IMR-90 (cell line): ENCODE measurements around the gene BCL2L12. TPM values are rescaled to one million over a fixed set of nuclear protein-coding genes. Genes with fewer than 3 reads are reported as not detected.

Experiments
- ATAC-seq: fragments of 200-7000 bp; cut with Tn5 transposase; 2 replicates; pipeline ENCODE4 v1.9.1; 2020; ENCODE audit warnings: low read depth, mild to moderate bottlenecking, moderate library complexity
- BruUV-seq: library from RNA; stranded (reverse); fragments of 400-500 nt; replicated peaks from 2 replicates; lab custom pipeline; 2021; lab: Mats Ljungman, UMichigan
- CTCF ChIA-PET: fragments of 300-600 bp; formaldehyde crosslinking; extraction: SDS; loops from one replicate; lab custom pipeline; 2021; ENCODE audit warnings: antibody characterized with exemption; lab: Yijun Ruan, JAX
- POLR2A ChIA-PET: fragments of 300-600 bp; sonication (Branson Sonifier 250); formaldehyde crosslinking; loops from one replicate; lab custom pipeline; 2022; ENCODE audit warnings: antibody characterized with exemption; ENCODE audit not compliant: unreplicated experiment; lab: Charles Lee
- DNase-seq: peaks from one replicate; pipeline ENCODE4 v3.0.0; 2013
- H2AFZ ChIP-seq: replicated peaks from 2 replicates; pipeline ENCODE3; 2013; ENCODE audit warnings: low read length, mild to moderate bottlenecking; ENCODE audit not compliant: poor library complexity
- H2AK5ac ChIP-seq: 2 replicates; pipeline ENCODE4 v1.6.1; 2013; ENCODE audit warnings: low read depth, low read length, inconsistent platforms
- H2AK9ac ChIP-seq: replicated peaks from 2 replicates; pipeline ENCODE3; 2013; ENCODE audit warnings: mild to moderate bottlenecking, low read depth, low read length, moderate library complexity; ENCODE audit not compliant: poor library complexity
- H2BK120ac ChIP-seq: 2 replicates; pipeline ENCODE4 v1.6.1; 2013; ENCODE audit warnings: low read depth, low read length, inconsistent platforms
- H2BK15ac ChIP-seq: 3 replicates; pipeline ENCODE4 v1.6.1; 2013; ENCODE audit warnings: low read depth, low read length, inconsistent platforms
- H2BK20ac ChIP-seq: 2 replicates; pipeline ENCODE4 v1.6.1; 2013; ENCODE audit warnings: low read depth, mild to moderate bottlenecking, inconsistent platforms, low read length, moderate library complexity
- H2BK5ac ChIP-seq: 2 replicates; pipeline ENCODE4 v1.6.1; 2013; ENCODE audit warnings: mild to moderate bottlenecking, low read depth, low read length, inconsistent platforms; ENCODE audit not compliant: poor library complexity, severe bottlenecking
- H3K14ac ChIP-seq: replicated peaks from 2 replicates; pipeline ENCODE4 v1.6.1; 2013; ENCODE audit warnings: low read depth, low read length, inconsistent platforms
- H3K18ac ChIP-seq: 2 replicates; pipeline ENCODE4 v1.6.1; 2013; ENCODE audit warnings: low read depth, low read length, control low read depth
- H3K23ac ChIP-seq: 2 replicates; pipeline ENCODE4 v1.6.1; 2013; ENCODE audit warnings: low read depth, low read length, inconsistent platforms
- H3K27ac ChIP-seq: 2 replicates; pipeline ENCODE4 v1.5.1; 2013; ENCODE audit warnings: mild to moderate bottlenecking, control low read depth, low read length; ENCODE audit not compliant: insufficient read depth
- H3K27me3 ChIP-seq: 2 replicates; pipeline ENCODE4 v1.6.1; 2013; ENCODE audit warnings: low read length; ENCODE audit not compliant: control insufficient read depth, insufficient read depth
- H3K36me3 ChIP-seq: 2 replicates; pipeline ENCODE4 v1.6.1; 2013; ENCODE audit warnings: low read length, mixed read lengths; ENCODE audit not compliant: control insufficient read depth, insufficient read depth
- H3K4ac ChIP-seq: 2 replicates; pipeline ENCODE4 v1.6.1; 2013; ENCODE audit warnings: low read depth, low read length, inconsistent platforms
- H3K4me1 ChIP-seq: 2 replicates; pipeline ENCODE4 v1.6.1; 2013; ENCODE audit warnings: low read length, mixed read lengths; ENCODE audit not compliant: control insufficient read depth, insufficient read depth
- H3K4me2 ChIP-seq: 2 replicates; pipeline ENCODE4 v1.6.1; 2013; ENCODE audit warnings: low read depth, mild to moderate bottlenecking, control low read depth, low read length, moderate library complexity
- H3K4me3 ChIP-seq: 2 replicates; pipeline ENCODE4 v1.5.1; 2013; ENCODE audit warnings: low read depth, mild to moderate bottlenecking, control low read depth, low read length, moderate library complexity; ENCODE audit not compliant: insufficient read depth
- H3K56ac ChIP-seq: 2 replicates; pipeline ENCODE4 v1.6.1; 2013; ENCODE audit warnings: low read length, inconsistent platforms; ENCODE audit not compliant: insufficient read depth; ENCODE audit errors: extremely low read depth
- H3K79me1 ChIP-seq, 2 experiments: 2 replicates each; pipeline ENCODE4 v1.6.1; 2013; ENCODE audit warnings: low read length in 2 of 2, inconsistent platforms in 1 of 2, low read depth in 1 of 2
- H3K9ac ChIP-seq: 2 replicates; pipeline ENCODE4 v1.6.1; 2013; ENCODE audit warnings: low read depth, low read length, control low read depth
- H3K9me1 ChIP-seq: 2 replicates; pipeline ENCODE4 v1.6.1; 2013; ENCODE audit warnings: low read length, inconsistent platforms; ENCODE audit not compliant: insufficient read depth
- H3K9me3 ChIP-seq: 2 replicates; pipeline ENCODE4 v1.6.1; 2013; ENCODE audit warnings: low read length; ENCODE audit not compliant: control insufficient read depth, insufficient read depth
- H4K20me1 ChIP-seq: 2 replicates; pipeline ENCODE4 v1.6.1; 2013; ENCODE audit warnings: low read length, inconsistent platforms; ENCODE audit not compliant: insufficient read depth
- H4K5ac ChIP-seq: 2 replicates; pipeline ENCODE4 v1.6.1; 2013; ENCODE audit warnings: mild to moderate bottlenecking, low read depth, low read length, control low read depth
- H4K8ac ChIP-seq, 2 experiments: 2 replicates each; pipeline ENCODE4 v1.6.1; 2013; ENCODE audit warnings: low read depth in 2 of 2, low read length in 2 of 2, control low read depth in 1 of 2, inconsistent platforms in 1 of 2
- H4K91ac ChIP-seq: 2 replicates; pipeline ENCODE4 v1.6.1; 2013; ENCODE audit warnings: low read depth, low read length, inconsistent platforms; ENCODE audit not compliant: insufficient read depth
- FOS ChIP-seq: fragments of 150-350 bp; IDR thresholded peaks from 2 replicates; pipeline ENCODE4 v1.6.1; 2016; ENCODE audit warnings: low read depth, low read length
- MAFK ChIP-seq: IDR thresholded peaks from 2 replicates; pipeline ENCODE4 v1.6.1; 2012; ENCODE audit warnings: low read depth, low read length, improper control_type of control experiment
- MAZ ChIP-seq: IDR thresholded peaks from 2 replicates; pipeline ENCODE4 v1.6.1; 2012; ENCODE audit warnings: low read depth, mild to moderate bottlenecking, low read length, improper control_type of control experiment, moderate library complexity, borderline replicate concordance
- MXI1 ChIP-seq: IDR thresholded peaks from 2 replicates; pipeline ENCODE4 v1.6.1; 2012; ENCODE audit warnings: low read depth, mild to moderate bottlenecking, low read length, moderate library complexity, borderline replicate concordance
- NFE2L2 ChIP-seq: fragments of 150-350 bp; IDR thresholded peaks from 2 replicates; pipeline ENCODE4 v1.6.1; 2016; ENCODE audit warnings: low read depth, mild to moderate bottlenecking, low read length
- POLR2A ChIP-seq: IDR thresholded peaks from 2 replicates; pipeline ENCODE4 v1.6.1; 2012; ENCODE audit warnings: mild to moderate bottlenecking, low read depth, low read length
- RCOR1 ChIP-seq: IDR thresholded peaks from 2 replicates; pipeline ENCODE4 v1.6.1; 2012; ENCODE audit warnings: mild to moderate bottlenecking, low read length, improper control_type of control experiment; ENCODE audit not compliant: insufficient replicate concordance
- RFX5 ChIP-seq: IDR thresholded peaks from 2 replicates; pipeline ENCODE4 v1.8.0; 2012; ENCODE audit warnings: low read depth, mild to moderate bottlenecking, low read length, moderate library complexity
- SMC3 ChIP-seq: fragments of 150-350 bp; IDR thresholded peaks from 2 replicates; pipeline ENCODE4 v1.6.1; 2016; ENCODE audit warnings: low read depth, mild to moderate bottlenecking, antibody characterized with exemption, low read length, moderate library complexity
- WGBS, 2 experiments: methylation state at CpG; one replicate each; pipeline versions ENCODE4 v1.1.5 to v1.1.7; 2013; ENCODE audit warnings: missing lambda C conversion rate in 2 of 2; ENCODE audit not compliant: insufficient read length in 1 of 2; ENCODE audit errors: extremely low coverage in 2 of 2; 5-methylcytosine and 5-hydroxymethylcytosine counted together
- dilution Hi-C: fragments of 300-500 bp; cut with HindIII; formaldehyde crosslinking; loops from one replicate; pipeline ENCODE4 v1.14.3; 2018; ENCODE audit warnings: low sequenced_read_pairs; ENCODE audit not compliant: unreplicated experiment
- in situ Hi-C: fragments of 300-500 bp; cut with MboI; formaldehyde crosslinking; loops from 3 replicates; pipeline ENCODE4 v1.14.3; 2019; ENCODE audit warnings: low sequenced_read_pairs, inconsistent platforms, mixed read lengths
- intact Hi-C: fragments of 100-400 bp; cut with micrococcal nuclease; formaldehyde crosslinking; loops from 2 replicates; pipeline ENCODE4 v1.10.0; 2022
- polyA plus RNA-seq, 3 experiments: library from polyadenylated mRNA; depleted of rRNA; stranded (reverse); fragments of >200 nt; gene quantifications; 2 replicates each; pipeline ENCODE4 v1.2.3, GENCODE V29; 2012; ENCODE audit warnings: low replicate concordance in 1 of 3
- total RNA-seq: library from RNA; depleted of rRNA; stranded (reverse); fragments of >200 nt; gene quantifications from 2 replicates; pipeline ENCODE4 v1.2.3, GENCODE V29; 2012
- TF ChIP-seq, protein P1 (sequence below): fragments of 150-350 bp; IDR thresholded peaks from 2 replicates; pipeline ENCODE4 v1.6.1; 2017; ENCODE audit warnings: mild to moderate bottlenecking, antibody characterized with exemption, low read length, low read depth
- TF ChIP-seq, protein P2 (sequence below): fragments of 150-350 bp; IDR thresholded peaks from 2 replicates; pipeline ENCODE4 v1.6.1; 2016; ENCODE audit warnings: low read depth, mild to moderate bottlenecking, low read length, moderate library complexity, borderline replicate concordance
- TF ChIP-seq, protein P3 (sequence below): conservative IDR thresholded peaks from 2 replicates; pipeline ENCODE4 v1.5.1; 2012; ENCODE audit warnings: mild to moderate bottlenecking, low read depth, low read length, improper control_type of control experiment

BCL2L12 gene
- total and polyA plus RNA-seq, 2 of the 4 experiments (the other 2 are of a cell fraction) = 3.9 to 32.6 TPM

DNA sequence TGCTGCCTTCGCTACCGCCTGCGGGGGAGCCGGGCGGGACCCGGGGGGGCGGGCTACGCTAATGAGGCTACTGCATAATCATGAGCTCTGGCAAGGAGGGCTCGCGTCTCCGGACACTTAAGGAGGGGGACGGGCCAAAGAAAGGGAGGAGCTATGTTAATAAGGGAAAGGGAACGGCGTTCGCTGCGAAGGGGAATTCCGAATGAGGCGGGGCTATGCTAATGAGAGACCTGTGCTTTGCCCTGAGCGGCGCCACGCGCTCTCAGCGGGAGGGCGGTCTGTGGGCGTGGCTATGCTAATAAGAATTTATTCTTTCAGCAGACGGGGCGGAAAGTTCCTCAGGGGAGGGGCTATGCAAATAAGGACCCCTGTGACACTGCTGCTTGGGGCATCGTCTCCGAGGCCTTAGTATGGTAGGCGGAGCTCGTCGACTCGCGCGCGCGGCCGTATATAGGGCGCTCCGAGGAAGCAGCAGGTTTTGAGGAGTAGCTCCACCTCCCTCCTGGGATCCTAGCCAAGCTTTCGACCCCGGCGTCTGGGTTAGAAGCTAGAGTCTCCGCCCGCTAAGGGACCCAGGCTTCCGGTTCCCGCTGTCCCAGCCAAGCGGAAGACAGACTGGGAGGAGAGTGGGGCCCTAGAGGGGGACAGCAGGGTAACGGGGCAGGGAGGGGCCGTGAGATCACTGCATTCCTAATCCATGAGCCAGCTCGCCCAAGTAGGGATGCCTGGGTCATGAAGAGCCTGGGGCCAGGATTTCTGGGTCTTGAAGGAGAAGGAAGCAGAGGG is 25.4 kb upstream of the BCL2L12 start, which contains the start of gene RRAS:
RRAS (minus strand) TSS at position 31 of the 786 bp plus-strand sequence. CDS start 45 bp downstream, outside the sequence.
- dilution Hi-C loops = no loop called here
- no peaks in the 10 kb centered on the region for H3K27me3 ChIP-seq
- H4K8ac ChIP-seq = peak within 1 kb of the TSS; percentile 97 to 98
- intact Hi-C loops = loop anchor here (2.0 kb wide), 2 partner anchors 36 to 50 kb away; partner anchors contain the start of genes PRMT1 and PRR12
- peaks cover 30 to 68% of the 10 kb centered on the region in 2 experiments; a peak in 3 of 4 replicates for H3K79me1 ChIP-seq
- H3K9me1 ChIP-seq = peaks cover 8% of the 10 kb centered on the region; the same call in 1 of the 2 replicates
- peak within 1 kb of the TSS; percentile 96 for H3K23ac ChIP-seq
- peak within 1 kb of the TSS; percentile 99 for H3K14ac ChIP-seq
- CTCF ChIA-PET = interaction anchor here (0.5 to 2.5 kb wide), 6 partner anchors 9 to 173 kb away, joined by 3 to 7 read pairs (median 4); partner anchors contain the start of gene FUZ
- TF ChIP-seq POLR2A = no peak; the same call in none of the 2 replicates
- TF ChIP-seq RFX5 = peak; percentile 5; the same call in 1 of the 2 replicates
- TF ChIP-seq MAZ = peak; percentile 95
- no peak; the same call in 1 of the 2 replicates for TF ChIP-seq MXI1
- TF ChIP-seq, protein P1, sequence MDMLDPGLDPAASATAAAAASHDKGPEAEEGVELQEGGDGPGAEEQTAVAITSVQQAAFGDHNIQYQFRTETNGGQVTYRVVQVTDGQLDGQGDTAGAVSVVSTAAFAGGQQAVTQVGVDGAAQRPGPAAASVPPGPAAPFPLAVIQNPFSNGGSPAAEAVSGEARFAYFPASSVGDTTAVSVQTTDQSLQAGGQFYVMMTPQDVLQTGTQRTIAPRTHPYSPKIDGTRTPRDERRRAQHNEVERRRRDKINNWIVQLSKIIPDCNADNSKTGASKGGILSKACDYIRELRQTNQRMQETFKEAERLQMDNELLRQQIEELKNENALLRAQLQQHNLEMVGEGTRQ = peak; percentile 37; the same call in 1 of the 2 replicates
- TF ChIP-seq RCOR1 = peak; percentile 62
- TF ChIP-seq, protein P2, sequence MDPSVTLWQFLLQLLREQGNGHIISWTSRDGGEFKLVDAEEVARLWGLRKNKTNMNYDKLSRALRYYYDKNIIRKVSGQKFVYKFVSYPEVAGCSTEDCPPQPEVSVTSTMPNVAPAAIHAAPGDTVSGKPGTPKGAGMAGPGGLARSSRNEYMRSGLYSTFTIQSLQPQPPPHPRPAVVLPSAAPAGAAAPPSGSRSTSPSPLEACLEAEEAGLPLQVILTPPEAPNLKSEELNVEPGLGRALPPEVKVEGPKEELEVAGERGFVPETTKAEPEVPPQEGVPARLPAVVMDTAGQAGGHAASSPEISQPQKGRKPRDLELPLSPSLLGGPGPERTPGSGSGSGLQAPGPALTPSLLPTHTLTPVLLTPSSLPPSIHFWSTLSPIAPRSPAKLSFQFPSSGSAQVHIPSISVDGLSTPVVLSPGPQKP = 0 out of 2 replicates have a peak, but pooled peaks have one; percentile 38
- TF ChIP-seq NFE2L2 = 0 out of 2 replicates have a peak, but pooled peaks have one; percentile 5
- 0 out of 2 replicates have a peak, but pooled peaks have one; percentile 8 for TF ChIP-seq MAFK
- TF ChIP-seq FOS = peak; percentile 89
- no peak for TF ChIP-seq SMC3
- TF ChIP-seq, protein P3, sequence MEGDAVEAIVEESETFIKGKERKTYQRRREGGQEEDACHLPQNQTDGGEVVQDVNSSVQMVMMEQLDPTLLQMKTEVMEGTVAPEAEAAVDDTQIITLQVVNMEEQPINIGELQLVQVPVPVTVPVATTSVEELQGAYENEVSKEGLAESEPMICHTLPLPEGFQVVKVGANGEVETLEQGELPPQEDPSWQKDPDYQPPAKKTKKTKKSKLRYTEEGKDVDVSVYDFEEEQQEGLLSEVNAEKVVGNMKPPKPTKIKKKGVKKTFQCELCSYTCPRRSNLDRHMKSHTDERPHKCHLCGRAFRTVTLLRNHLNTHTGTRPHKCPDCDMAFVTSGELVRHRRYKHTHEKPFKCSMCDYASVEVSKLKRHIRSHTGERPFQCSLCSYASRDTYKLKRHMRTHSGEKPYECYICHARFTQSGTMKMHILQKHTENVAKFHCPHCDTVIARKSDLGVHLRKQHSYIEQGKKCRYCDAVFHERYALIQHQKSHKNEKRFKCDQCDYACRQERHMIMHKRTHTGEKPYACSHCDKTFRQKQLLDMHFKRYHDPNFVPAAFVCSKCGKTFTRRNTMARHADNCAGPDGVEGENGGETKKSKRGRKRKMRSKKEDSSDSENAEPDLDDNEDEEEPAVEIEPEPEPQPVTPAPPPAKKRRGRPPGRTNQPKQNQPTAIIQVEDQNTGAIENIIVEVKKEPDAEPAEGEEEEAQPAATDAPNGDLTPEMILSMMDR = no peak
- peaks cover 10% of the 10 kb centered on the region for H3K36me3 ChIP-seq
- no TSS peak for BruUV-seq
- H3K4me2 ChIP-seq = peak within 1 kb of the TSS; percentile 91
- peak within 1 kb of the TSS; percentile 97 for H3K18ac ChIP-seq
- H3K4ac ChIP-seq = peak within 1 kb of the TSS; percentile 99
- H3K4me1 ChIP-seq = peaks cover 7% of the 10 kb centered on the region
- DNase-seq (peak; percentile 100), ATAC-seq (peak; percentile 69)
- H2BK5ac ChIP-seq = peak within 1 kb of the TSS; percentile 97
- H3K4me3 ChIP-seq = peak within 1 kb of the TSS; percentile 65
- POLR2A ChIA-PET = interaction anchor here (0.6 to 1.1 kb wide), 6 partner anchors 15 to 210 kb away, joined by 3 to 9 read pairs (median 5); no protein-coding TSS in a partner anchor
- H2AFZ ChIP-seq = peak within 1 kb of the TSS; percentile 73
- WGBS, 2 experiments = 0% methylated on average over 19 of the region's 51 CpGs; no CpG with 5 or more reads in 1 of the 2 experiments
- peak within 1 kb of the TSS; percentile 100 for H2AK9ac ChIP-seq
- in situ Hi-C loops = no loop called here
- H3K27ac ChIP-seq = peak within 1 kb of the TSS; percentile 99
- H2BK120ac ChIP-seq = peak within 1 kb of the TSS; percentile 94
- no peaks in the 10 kb centered on the region for H3K9me3 ChIP-seq
- peak within 1 kb of the TSS; percentile 85 for H2BK20ac ChIP-seq
- H3K56ac ChIP-seq = peak within 1 kb of the TSS; percentile 99
- H2BK15ac ChIP-seq = peak within 1 kb of the TSS; percentile 78; the same call in 2 of the 3 replicates
- peak within 1 kb of the TSS; percentile 100 for H2AK5ac ChIP-seq
- peak within 1 kb of the TSS; percentile 98 for H4K5ac ChIP-seq
- peak within 1 kb of the TSS; percentile 98 for H4K91ac ChIP-seq
- peaks cover 19% of the 10 kb centered on the region for H4K20me1 ChIP-seq
- H3K9ac ChIP-seq = peak within 1 kb of the TSS; percentile 97
